Measurements from ENCODE around the gene AKIRIN2.

AKIRIN2 gene

GRCh38 chr6:87628424-87628823 lies 73.6 kb downstream of the AKIRIN2 start:
- no peak overlapping the region for H3K4me3 ChIP-seq (replicated peaks; ENCODE audit: insufficient read depth, low read length)
- H3K27ac ChIP-seq (replicated peaks): no peak overlapping the region
- TF ChIP-seq SPI1 (IDR thresholded peaks at IDR 0.05; ENCODE audit: borderline replicate concordance, low read depth) (peak; percentile 66; the same call in 1 of the 2 replicates), POLR2AphosphoS5 (IDR thresholded peaks at IDR 0.05; ENCODE audit: low read depth) (no peak)
- no peaks in the 10 kb centered on the region for H3K27me3 ChIP-seq (ENCODE audit: insufficient read depth, poor library complexity, severe bottlenecking)
- DNase-seq (ENCODE audit: low read depth in 1 of 2, low spot score in 1 of 2): no peak
